GM12873 (cell line): Measurements from ENCODE around the gene COL10A1.

Experiments
- TF ChIP-seq, protein P1 (sequence below): IDR thresholded peaks from 2 replicates; pipeline ENCODE4 v1.5.1; 2012; ENCODE audit warnings: low read depth, mild to moderate bottlenecking, moderate library complexity, low read length, control low read depth; ENCODE audit not compliant: insufficient read depth; ENCODE audit errors: missing control alignments

The COL10A1 gene

DNA sequence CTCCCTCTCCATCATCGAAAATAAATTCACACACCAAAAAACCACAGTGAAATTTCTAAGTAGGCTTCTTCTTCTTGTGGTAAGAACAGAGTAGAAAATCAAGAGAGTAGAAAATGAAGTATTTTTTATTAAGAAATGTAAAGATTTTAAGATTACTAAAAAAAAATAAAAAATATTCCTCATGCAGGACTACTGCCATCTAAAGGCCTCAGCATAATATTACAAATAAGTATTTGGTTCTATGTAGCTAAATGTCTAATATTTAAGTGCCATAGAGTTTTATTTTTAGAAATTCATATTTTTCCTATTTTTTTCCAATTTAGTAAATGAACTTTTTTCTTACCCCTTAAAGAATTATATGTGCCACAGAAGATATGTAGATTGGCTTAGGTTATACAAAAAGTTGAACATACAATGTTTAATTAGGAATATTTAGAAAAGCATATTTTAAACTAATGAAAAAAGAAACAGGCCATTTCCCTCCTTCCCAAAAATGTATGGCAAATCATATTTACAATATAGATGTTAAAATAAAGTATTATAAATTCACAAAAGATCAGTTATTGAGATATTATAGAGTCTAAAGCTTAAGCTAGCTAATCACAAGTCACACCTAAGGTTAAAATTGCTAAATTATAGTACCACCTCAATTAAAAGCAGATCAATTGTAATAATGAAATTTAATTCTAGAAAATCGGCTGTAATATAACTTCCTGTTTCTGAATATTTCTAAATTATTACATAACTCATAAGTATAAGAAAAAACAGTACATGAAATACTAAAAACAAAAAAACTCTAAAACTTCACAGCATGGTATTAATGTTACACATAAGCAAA, 28.7 kb downstream of the COL10A1 start:
- TF ChIP-seq, protein P1, sequence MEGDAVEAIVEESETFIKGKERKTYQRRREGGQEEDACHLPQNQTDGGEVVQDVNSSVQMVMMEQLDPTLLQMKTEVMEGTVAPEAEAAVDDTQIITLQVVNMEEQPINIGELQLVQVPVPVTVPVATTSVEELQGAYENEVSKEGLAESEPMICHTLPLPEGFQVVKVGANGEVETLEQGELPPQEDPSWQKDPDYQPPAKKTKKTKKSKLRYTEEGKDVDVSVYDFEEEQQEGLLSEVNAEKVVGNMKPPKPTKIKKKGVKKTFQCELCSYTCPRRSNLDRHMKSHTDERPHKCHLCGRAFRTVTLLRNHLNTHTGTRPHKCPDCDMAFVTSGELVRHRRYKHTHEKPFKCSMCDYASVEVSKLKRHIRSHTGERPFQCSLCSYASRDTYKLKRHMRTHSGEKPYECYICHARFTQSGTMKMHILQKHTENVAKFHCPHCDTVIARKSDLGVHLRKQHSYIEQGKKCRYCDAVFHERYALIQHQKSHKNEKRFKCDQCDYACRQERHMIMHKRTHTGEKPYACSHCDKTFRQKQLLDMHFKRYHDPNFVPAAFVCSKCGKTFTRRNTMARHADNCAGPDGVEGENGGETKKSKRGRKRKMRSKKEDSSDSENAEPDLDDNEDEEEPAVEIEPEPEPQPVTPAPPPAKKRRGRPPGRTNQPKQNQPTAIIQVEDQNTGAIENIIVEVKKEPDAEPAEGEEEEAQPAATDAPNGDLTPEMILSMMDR = peak; percentile 5

DNA sequence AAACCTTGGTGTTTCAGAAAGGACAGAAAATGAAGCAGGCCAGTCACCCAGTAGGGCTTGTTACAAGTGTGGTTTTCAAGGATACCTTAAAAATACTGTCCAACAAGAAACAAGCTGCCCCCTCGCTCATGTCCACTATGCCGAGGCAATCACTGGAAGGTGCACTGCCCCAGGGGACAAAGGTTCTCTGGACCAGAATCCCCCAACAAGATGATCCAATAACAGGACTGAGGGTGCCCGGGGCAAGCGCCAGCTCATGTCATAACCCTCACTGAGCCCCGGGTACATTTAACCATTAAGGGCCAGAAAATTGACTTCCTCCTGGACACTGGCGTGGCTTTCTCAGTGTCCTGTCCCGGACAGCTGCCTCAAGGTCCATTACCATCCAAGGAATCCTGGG, 31.9 kb downstream of the COL10A1 start:
- TF ChIP-seq, protein P1 = no peak

DNA sequence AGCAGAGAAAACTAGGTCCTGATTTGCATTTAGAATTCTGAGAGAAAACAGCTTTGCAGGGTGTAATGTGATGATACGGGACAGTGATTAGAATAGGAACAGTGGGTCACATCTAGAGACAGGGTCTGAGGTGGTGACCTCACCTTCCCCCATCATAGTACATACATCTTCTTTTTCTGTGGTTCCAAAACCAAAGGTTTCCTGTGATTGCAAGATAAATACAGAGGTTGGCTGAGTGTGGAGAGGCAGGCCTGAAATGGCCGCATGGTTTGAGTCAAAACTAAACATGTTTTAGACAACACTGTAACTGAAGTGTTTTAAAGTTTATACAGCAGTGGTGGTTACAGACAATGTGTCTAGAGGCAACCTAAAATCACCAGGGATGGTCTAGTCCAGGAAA, 35.7 kb downstream of the COL10A1 start:
- TF ChIP-seq, protein P1 = no peak

DNA sequence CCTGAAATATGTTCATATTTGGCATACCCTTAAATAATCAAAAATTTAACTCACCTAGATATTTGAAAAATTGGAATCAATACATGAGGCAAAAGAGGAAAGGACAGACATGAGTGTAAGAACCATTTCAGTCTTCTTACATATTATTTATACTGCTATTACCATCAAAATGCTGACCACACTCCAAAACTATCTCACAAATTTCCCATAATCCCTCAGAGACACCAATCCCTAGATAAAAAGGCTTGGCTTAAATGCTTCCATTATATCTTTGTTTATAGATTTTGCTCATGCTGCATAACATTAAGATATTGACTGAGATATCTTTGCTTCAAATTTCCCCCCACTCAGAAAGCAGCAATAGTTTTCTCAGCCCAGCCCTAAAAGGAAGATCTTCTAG, 37.0 kb downstream of the COL10A1 start:
- TF ChIP-seq, protein P1 = no peak

DNA sequence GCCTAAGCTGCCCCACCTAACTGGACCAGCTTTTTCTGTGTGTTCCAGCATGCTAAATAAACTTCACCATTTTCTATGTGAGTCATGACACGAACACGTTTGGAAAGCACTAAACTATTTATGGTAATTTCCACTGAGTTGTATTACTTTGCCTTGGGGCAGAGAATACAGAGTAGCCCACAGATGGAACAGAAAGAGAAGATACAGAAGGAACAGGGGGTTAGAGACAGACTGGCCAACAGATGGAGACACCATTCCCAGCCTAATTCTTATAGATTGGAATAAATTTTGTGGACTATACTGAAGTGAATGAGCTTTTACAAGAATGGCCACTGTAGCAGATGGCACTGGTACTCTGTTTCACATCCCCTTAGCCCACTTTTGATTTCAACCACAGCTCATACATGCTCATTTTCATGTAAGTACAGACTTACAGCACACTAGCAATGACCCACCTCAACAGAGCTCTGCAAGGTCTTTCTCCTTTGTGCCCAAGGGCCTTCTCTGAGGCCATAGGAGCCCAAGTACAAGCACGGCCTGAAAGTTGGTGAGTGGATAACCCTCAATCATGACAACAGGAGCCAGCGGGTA, 38.4 kb downstream of the COL10A1 start:
- TF ChIP-seq, protein P1 = no peak

DNA sequence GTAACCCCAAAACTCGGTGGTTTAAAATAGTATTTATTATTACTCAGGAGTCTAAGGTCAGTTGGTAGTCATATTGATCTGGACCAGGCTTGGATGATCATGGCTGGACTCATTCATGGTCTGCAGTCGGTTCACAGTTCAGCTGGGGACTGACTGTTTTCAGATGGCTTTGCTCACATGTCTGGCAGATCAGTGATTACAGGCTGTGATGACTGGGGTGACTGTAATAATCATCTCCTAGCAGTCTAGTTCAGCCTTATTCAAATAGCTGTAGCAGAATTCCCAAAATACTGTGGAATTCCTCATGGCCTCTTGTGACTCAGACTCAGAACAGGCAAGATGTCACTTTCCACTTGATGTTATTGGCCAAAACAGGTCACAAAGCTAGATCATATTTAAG, 41.6 kb downstream of the COL10A1 start:
- TF ChIP-seq, protein P1 = no peak

DNA sequence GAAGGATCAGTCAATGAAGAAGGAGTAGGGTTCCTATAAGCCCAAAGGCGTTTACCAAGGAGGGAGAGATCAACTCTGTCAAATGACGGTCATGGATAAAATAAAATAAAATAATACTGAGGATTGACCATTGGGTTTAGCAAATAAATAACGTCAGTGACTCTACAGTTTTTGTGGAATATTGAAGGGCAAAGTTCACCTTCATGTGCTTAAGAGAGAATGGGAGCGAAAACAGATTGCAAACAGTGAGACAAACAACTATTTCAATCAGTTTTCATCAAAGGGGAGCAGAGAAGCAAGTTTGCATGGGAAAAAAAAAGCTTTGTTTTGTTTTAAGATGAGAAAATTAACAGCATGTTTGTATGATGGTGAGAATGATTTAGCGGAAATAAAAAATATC, 42.9 kb downstream of the COL10A1 start:
- TF ChIP-seq, protein P1 = no peak
